Karpas-422 (cell line): ENCODE measurements around the gene ANXA9. TPM values are rescaled to one million over a fixed set of nuclear protein-coding genes. Genes with fewer than 3 reads are reported as not detected.

Source experiments
- DNase-seq: peaks from one replicate; pipeline ENCODE4 v3.0.0-alpha.2; 2015
- H2AFZ ChIP-seq: fragments of 200-600 bp; sonication (generic); 2 replicates; pipeline ENCODE4 v1.6.1; 2014; ENCODE audit warnings: antibody characterized with exemption, low read length, mixed read lengths
- H3K27ac ChIP-seq: fragments of 200-600 bp; sonication (generic); 2 replicates; pipeline ENCODE4 v1.5.1; 2014; ENCODE audit warnings: mild to moderate bottlenecking, low read length, moderate library complexity
- H3K27me3 ChIP-seq: fragments of 200-600 bp; sonication (generic); 2 replicates; pipeline ENCODE4 v1.6.1; 2014; ENCODE audit warnings: low read length, mixed read lengths
- H3K36me3 ChIP-seq: fragments of 200-600 bp; sonication (generic); 2 replicates; pipeline ENCODE4 v1.6.1; 2014; ENCODE audit warnings: low read length, mixed read lengths; ENCODE audit not compliant: insufficient read depth
- H3K4me1 ChIP-seq: fragments of 200-600 bp; sonication (generic); 2 replicates; pipeline ENCODE4 v1.6.1; 2014; ENCODE audit warnings: mild to moderate bottlenecking, low read length, mixed read lengths
- H3K4me2 ChIP-seq: fragments of 200-600 bp; sonication (generic); 2 replicates; pipeline ENCODE4 v1.6.1; 2014; ENCODE audit warnings: low read length, low read depth, mild to moderate bottlenecking; ENCODE audit not compliant: poor library complexity, severe bottlenecking
- H3K4me3 ChIP-seq: fragments of 200-600 bp; sonication (generic); 2 replicates; pipeline ENCODE4 v1.5.1; 2014; ENCODE audit warnings: mild to moderate bottlenecking, antibody characterized with exemption, low read length, mixed read lengths
- H3K79me2 ChIP-seq: fragments of 200-600 bp; sonication (generic); 2 replicates; pipeline ENCODE4 v1.6.1; 2014; ENCODE audit warnings: mild to moderate bottlenecking, low read length, mixed read lengths
- H3K9ac ChIP-seq: fragments of 200-600 bp; sonication (generic); 2 replicates; pipeline ENCODE4 v1.6.0; 2014; ENCODE audit warnings: low read length
- H3K9me2 ChIP-seq: fragments of 200-600 bp; sonication (generic), shearing (Covaris generic); replicated peaks from 2 replicates; pipeline ENCODE4 v1.6.0; 2014; ENCODE audit warnings: mild to moderate bottlenecking, low read length, moderate library complexity; ENCODE audit not compliant: insufficient read depth
- H3K9me3 ChIP-seq: fragments of 300-700, 200-600 bp; sonication (generic); 2 replicates; pipeline ENCODE4 v1.6.1; 2014; ENCODE audit warnings: low read length, mixed read lengths
- H4K20me1 ChIP-seq: fragments of 200-600 bp; sonication (generic); 2 replicates; pipeline ENCODE4 v1.6.1; 2014; ENCODE audit warnings: mild to moderate bottlenecking, antibody characterized with exemption, low read length, low read depth; ENCODE audit not compliant: insufficient read depth
- total RNA-seq: library from RNA; depleted of rRNA; stranded (reverse); fragments of >200 nt; shearing (Covaris generic); gene quantifications from 2 replicates; pipeline ENCODE4 v1.2.3, GENCODE V29; 2014; ENCODE audit warnings: low replicate concordance

ANXA9 gene
- total RNA-seq, 1 experiment from 2014 or later: 0.19 TPM

GRCh38 chr1:150997126-150997872, 15.2 kb downstream of the ANXA9 start:
- H3K4me1 ChIP-seq: no peaks in the 10 kb centered on the region
- H3K9me2 ChIP-seq: no peaks in the 10 kb centered on the region
- H3K27me3 ChIP-seq: no peaks in the 10 kb centered on the region
- H4K20me1 ChIP-seq: no peaks in the 10 kb centered on the region
- no peak overlapping the region for H3K9ac ChIP-seq
- H3K27ac ChIP-seq: no peak overlapping the region
- no peaks in the 10 kb centered on the region for H3K79me2 ChIP-seq
- DNase-seq: no peak
- H3K4me2 ChIP-seq: no peak overlapping the region
- no peak overlapping the region for H3K4me3 ChIP-seq
- no peak overlapping the region for H2AFZ ChIP-seq
- no peaks in the 10 kb centered on the region for H3K9me3 ChIP-seq
- no peaks in the 10 kb centered on the region for H3K36me3 ChIP-seq

GRCh38 chr1:150997949-150998348, 15.9 kb downstream of the ANXA9 start:
- Histone ChIP-seq H3K36me3 (no peaks in the 10 kb centered on the region), H3K27ac (no peak overlapping the region), H3K4me3 (no peak overlapping the region), H3K4me2 (no peak overlapping the region), H3K27me3 (no peaks in the 10 kb centered on the region), H2AFZ (no peak overlapping the region), H3K9me3 (no peaks in the 10 kb centered on the region), H3K4me1 (peaks cover under 1% of the 10 kb centered on the region), H3K9ac (no peak overlapping the region), H3K79me2 (no peaks in the 10 kb centered on the region), H3K9me2 (no peaks in the 10 kb centered on the region), H4K20me1 (no peaks in the 10 kb centered on the region)
- no peak for DNase-seq

- no peaks in the 10 kb centered on the region for H4K20me1 ChIP-seq
- H2AFZ ChIP-seq: no peak overlapping the region
- 0 out of 2 replicates have a peak, but pooled peaks cover 1% of the 10 kb centered on the region for H3K79me2 ChIP-seq
- H3K9me3 ChIP-seq: no peaks in the 10 kb centered on the region
- H3K9ac ChIP-seq: no peak overlapping the region
- no peak for DNase-seq
- H3K4me1 ChIP-seq: peaks cover 13% of the 10 kb centered on the region
- H3K27me3 ChIP-seq: no peaks in the 10 kb centered on the region
- no peak overlapping the region for H3K27ac ChIP-seq
- no peaks in the 10 kb centered on the region for H3K9me2 ChIP-seq
- H3K4me2 ChIP-seq: no peak overlapping the region
- no peaks in the 10 kb centered on the region for H3K36me3 ChIP-seq
- H3K4me3 ChIP-seq: no peak overlapping the region
Observed at GRCh38 chr1:150999051-150999674, 17.1 kb downstream of the ANXA9 start.

GRCh38 chr1:150999926-151000325, 17.8 kb downstream of the ANXA9 start:
- Histone ChIP-seq H3K9ac (no peak overlapping the region), H3K27me3 (no peaks in the 10 kb centered on the region), H3K4me3 (no peak overlapping the region), H3K4me2 (no peak overlapping the region), H4K20me1 (no peaks in the 10 kb centered on the region), H3K4me1 (peaks cover 18% of the 10 kb centered on the region), H3K79me2 (0 out of 2 replicates have a peak, but pooled peaks cover 4% of the 10 kb centered on the region), H3K9me2 (no peaks in the 10 kb centered on the region), H3K36me3 (no peaks in the 10 kb centered on the region), H3K27ac (no peak overlapping the region), H3K9me3 (no peaks in the 10 kb centered on the region), H2AFZ (no peak overlapping the region)
- DNase-seq: no peak

- no peaks in the 10 kb centered on the region for H3K36me3 ChIP-seq
- no peak overlapping the region for H2AFZ ChIP-seq
- no peak overlapping the region for H3K4me2 ChIP-seq
- H4K20me1 ChIP-seq: no peaks in the 10 kb centered on the region
- no peak overlapping the region for H3K4me3 ChIP-seq
- no peak overlapping the region for H3K27ac ChIP-seq
- peaks cover 6% of the 10 kb centered on the region for H3K79me2 ChIP-seq
- H3K9ac ChIP-seq: no peak overlapping the region
- peaks cover 22% of the 10 kb centered on the region for H3K4me1 ChIP-seq
- no peaks in the 10 kb centered on the region for H3K9me2 ChIP-seq
- no peaks in the 10 kb centered on the region for H3K27me3 ChIP-seq
- no peaks in the 10 kb centered on the region for H3K9me3 ChIP-seq
- no peak for DNase-seq
Observed at GRCh38 chr1:151000408-151000807, 18.3 kb downstream of the ANXA9 start.

- Histone ChIP-seq H3K79me2 (peaks cover 9% of the 10 kb centered on the region), H2AFZ (no peak overlapping the region), H3K9me2 (no peaks in the 10 kb centered on the region), H3K27ac (no peak overlapping the region), H3K9ac (no peak overlapping the region), H3K4me3 (no peak overlapping the region), H3K4me1 (peaks cover 32% of the 10 kb centered on the region), H3K36me3 (no peaks in the 10 kb centered on the region), H4K20me1 (no peaks in the 10 kb centered on the region), H3K4me2 (no peak overlapping the region), H3K9me3 (no peaks in the 10 kb centered on the region), H3K27me3 (no peaks in the 10 kb centered on the region)
- no peak for DNase-seq
Observed at GRCh38 chr1:151001602-151002001, 19.5 kb downstream of the ANXA9 start.

GRCh38 chr1:151002051-151002450, 20.0 kb downstream of the ANXA9 start:
- no peaks in the 10 kb centered on the region for H4K20me1 ChIP-seq
- H3K9ac ChIP-seq: no peak overlapping the region
- no peak overlapping the region for H3K27ac ChIP-seq
- H3K4me2 ChIP-seq: no peak overlapping the region
- no peak overlapping the region for H3K4me3 ChIP-seq
- peaks cover 36% of the 10 kb centered on the region for H3K4me1 ChIP-seq
- H3K27me3 ChIP-seq: no peaks in the 10 kb centered on the region
- no peak overlapping the region for H2AFZ ChIP-seq
- no peaks in the 10 kb centered on the region for H3K9me3 ChIP-seq
- peaks cover 9% of the 10 kb centered on the region for H3K79me2 ChIP-seq
- no peak for DNase-seq
- no peaks in the 10 kb centered on the region for H3K9me2 ChIP-seq
- no peaks in the 10 kb centered on the region for H3K36me3 ChIP-seq

GRCh38 chr1:151002611-151003010, 20.5 kb downstream of the ANXA9 start:
- Histone ChIP-seq H3K4me1 (peaks cover 39% of the 10 kb centered on the region), H3K36me3 (no peaks in the 10 kb centered on the region), H3K9ac (no peak overlapping the region), H3K9me3 (no peaks in the 10 kb centered on the region), H3K4me2 (no peak overlapping the region), H3K9me2 (no peaks in the 10 kb centered on the region), H2AFZ (no peak overlapping the region), H3K27me3 (no peaks in the 10 kb centered on the region), H3K79me2 (peaks cover 9% of the 10 kb centered on the region), H3K4me3 (no peak overlapping the region), H3K27ac (no peak overlapping the region), H4K20me1 (no peaks in the 10 kb centered on the region)
- DNase-seq: no peak
